ACC112 (cell line): ENCODE measurements around the gene FRY.

Source experiments
- H2AFZ ChIP-seq: fragments of 200-600 bp; sonication (generic); one replicate; pipeline ENCODE4 v1.6.0; 2017; ENCODE audit warnings: antibody characterized with exemption, low read length; ENCODE audit not compliant: unreplicated experiment
- H3K27ac ChIP-seq: fragments of 200-600 bp; sonication (generic); 2 replicates; pipeline ENCODE4 v1.5.1; 2014; ENCODE audit warnings: low read depth, mild to moderate bottlenecking, antibody characterized with exemption, low read length, moderate library complexity
- H3K27me3 ChIP-seq: fragments of 200-600 bp; sonication (generic); 2 replicates; pipeline ENCODE4 v1.6.1; 2014; ENCODE audit warnings: mild to moderate bottlenecking, antibody characterized with exemption, low read length, moderate library complexity, mixed read lengths; ENCODE audit not compliant: insufficient read depth
- H3K36me3 ChIP-seq: fragments of 200-600 bp; sonication (generic); 2 replicates; pipeline ENCODE4 v1.6.1; 2016; ENCODE audit warnings: mild to moderate bottlenecking, antibody characterized with exemption, low read length, moderate library complexity, mixed read lengths; ENCODE audit not compliant: insufficient read depth
- H3K4me1 ChIP-seq: fragments of 200-600 bp; sonication (generic); one replicate; pipeline ENCODE4 v1.6.1; 2016; ENCODE audit warnings: low read length, mixed read lengths; ENCODE audit not compliant: insufficient read depth, unreplicated experiment, control insufficient read depth
- H3K4me3 ChIP-seq: fragments of 200-600 bp; sonication (generic); 2 replicates; pipeline ENCODE4 v1.5.1; 2014; ENCODE audit warnings: mild to moderate bottlenecking, low read depth, low read length
- H3K79me2 ChIP-seq: fragments of 200-600 bp; sonication (generic); one replicate; pipeline ENCODE4 v1.6.0; 2016; ENCODE audit warnings: low read length; ENCODE audit not compliant: control insufficient read depth, unreplicated experiment, insufficient read depth

FRY gene

GRCh38 chr13:32126278-32126677, 94.7 kb downstream of the FRY start:
- Histone ChIP-seq H3K79me2 (no peaks in the 10 kb centered on the region), H3K4me1 (peaks cover 7% of the 10 kb centered on the region), H2AFZ (peak overlapping the region; percentile 2), H3K27me3 (no peaks in the 10 kb centered on the region), H3K36me3 (no peaks in the 10 kb centered on the region), H3K27ac (peak overlapping the region; percentile 54), H3K4me3 (no peak overlapping the region)

DNA sequence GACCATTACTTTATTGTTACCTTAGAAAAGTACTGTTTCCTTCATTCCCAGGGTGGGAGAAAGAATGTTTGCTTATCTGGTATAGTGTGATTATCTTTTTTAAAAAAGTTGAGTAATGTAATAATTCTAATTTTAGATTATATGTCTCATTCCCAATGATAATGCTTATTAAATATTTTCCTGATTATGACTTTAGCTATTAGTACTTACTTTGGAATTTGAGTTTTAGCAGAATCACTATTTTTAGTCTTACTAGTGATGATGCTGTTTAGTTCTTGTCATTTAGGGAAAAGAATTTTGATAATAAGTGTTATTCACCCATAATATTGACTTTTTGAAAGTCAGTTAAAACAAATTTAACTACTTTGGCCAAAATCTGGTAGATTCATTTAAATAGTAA, 95.2 kb downstream of the FRY start:
- H3K79me2 ChIP-seq: no peaks in the 10 kb centered on the region
- H3K27me3 ChIP-seq: no peaks in the 10 kb centered on the region
- no peak overlapping the region for H3K4me3 ChIP-seq
- peak overlapping the region; percentile 54 for H3K27ac ChIP-seq
- H3K36me3 ChIP-seq: no peaks in the 10 kb centered on the region
- H2AFZ ChIP-seq: no peak overlapping the region
- H3K4me1 ChIP-seq: peaks cover 7% of the 10 kb centered on the region

DNA sequence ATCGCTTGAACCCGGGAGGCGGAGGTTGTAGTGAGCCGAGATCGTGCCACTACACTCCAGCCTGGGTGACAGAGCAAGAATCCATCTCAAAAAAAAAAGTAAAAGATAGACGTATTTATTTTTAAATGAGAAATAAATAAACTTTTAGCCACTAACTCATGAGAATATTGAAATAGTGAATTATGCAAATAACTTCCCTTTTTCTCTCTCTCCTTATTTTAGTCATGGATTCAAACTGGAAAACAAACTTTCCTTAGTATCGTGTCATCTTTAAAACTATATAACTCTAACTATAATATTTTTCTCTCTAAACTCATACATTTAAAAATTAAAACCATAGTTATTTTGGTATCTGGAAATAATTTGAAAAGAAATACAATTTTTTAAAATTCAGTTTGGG, 96.1 kb downstream of the FRY start:
- Histone ChIP-seq H3K4me3 (no peak overlapping the region), H3K4me1 (peaks cover 7% of the 10 kb centered on the region), H3K79me2 (no peaks in the 10 kb centered on the region), H3K36me3 (no peaks in the 10 kb centered on the region), H3K27me3 (no peaks in the 10 kb centered on the region), H2AFZ (no peak overlapping the region), H3K27ac (no peak overlapping the region)

- Histone ChIP-seq H3K36me3 (no peaks in the 10 kb centered on the region), H3K4me1 (peaks cover 25% of the 10 kb centered on the region), H3K27me3 (no peaks in the 10 kb centered on the region), H2AFZ (peak overlapping the region; percentile 15), H3K79me2 (no peaks in the 10 kb centered on the region), H3K4me3 (no peak overlapping the region), H3K27ac (peak overlapping the region; percentile 74)
Observed at GRCh38 chr13:32134241-32135055, 102.9 kb downstream of the FRY start.

GRCh38 chr13:32135056-32135390, 103.4 kb downstream of the FRY start:
- Histone ChIP-seq H3K27ac (peak overlapping the region; percentile 74; the same call in 1 of the 2 replicates), H3K27me3 (no peaks in the 10 kb centered on the region), H3K4me3 (no peak overlapping the region), H3K79me2 (no peaks in the 10 kb centered on the region), H3K4me1 (peaks cover 25% of the 10 kb centered on the region), H2AFZ (peak overlapping the region; percentile 15), H3K36me3 (no peaks in the 10 kb centered on the region)

DNA sequence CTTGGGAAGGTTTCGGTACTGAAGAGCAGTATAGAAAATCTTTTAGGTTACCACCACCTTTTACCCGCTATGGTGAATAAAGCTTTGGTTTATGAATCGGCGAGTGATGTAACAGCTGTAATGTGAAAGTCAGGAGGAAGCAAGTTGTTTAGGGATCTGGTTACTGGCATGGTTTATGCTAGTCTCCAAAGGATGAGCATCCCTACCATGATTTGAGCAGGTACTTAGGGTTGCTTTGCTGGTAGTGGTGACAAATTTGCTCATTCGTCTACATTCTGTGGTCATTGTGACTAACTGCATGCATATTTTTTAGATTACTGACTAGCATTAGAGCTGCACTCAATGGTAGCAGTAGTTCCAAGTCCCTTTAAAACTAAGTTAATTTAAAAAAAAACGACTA, 104.1 kb downstream of the FRY start:
- Histone ChIP-seq H3K27ac (no peak overlapping the region), H2AFZ (no peak overlapping the region), H3K27me3 (no peaks in the 10 kb centered on the region)

DNA sequence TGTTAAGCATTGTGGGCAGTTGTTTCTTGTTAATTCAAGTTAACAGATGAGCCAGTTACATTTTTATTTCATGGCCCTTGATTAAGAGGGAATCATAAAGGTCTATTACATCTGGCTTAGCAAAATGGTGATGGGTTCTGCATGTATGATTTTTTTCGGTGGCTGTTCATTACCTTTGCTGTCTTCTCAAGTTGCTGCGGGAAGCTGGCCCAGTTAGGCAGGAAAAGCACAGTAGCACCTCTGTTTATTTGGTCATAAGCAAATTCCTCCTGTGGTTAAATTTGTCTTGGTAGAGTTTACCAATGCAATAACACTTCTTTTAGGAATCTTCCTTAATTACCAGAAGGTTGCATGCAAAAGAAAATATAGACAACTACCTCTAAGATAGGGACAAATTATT, 104.5 kb downstream of the FRY start:
- Histone ChIP-seq H3K27ac (no peak overlapping the region), H3K36me3 (no peaks in the 10 kb centered on the region), H3K4me1 (peaks cover 25% of the 10 kb centered on the region), H3K4me3 (no peak overlapping the region), H3K79me2 (no peaks in the 10 kb centered on the region), H3K27me3 (no peaks in the 10 kb centered on the region), H2AFZ (no peak overlapping the region)

More for the DNA sequence above, 104.1 kb downstream of the FRY start:
- Histone ChIP-seq H3K36me3 (no peaks in the 10 kb centered on the region), H3K79me2 (no peaks in the 10 kb centered on the region), H3K4me3 (no peak overlapping the region), H3K4me1 (peaks cover 25% of the 10 kb centered on the region)

DNA sequence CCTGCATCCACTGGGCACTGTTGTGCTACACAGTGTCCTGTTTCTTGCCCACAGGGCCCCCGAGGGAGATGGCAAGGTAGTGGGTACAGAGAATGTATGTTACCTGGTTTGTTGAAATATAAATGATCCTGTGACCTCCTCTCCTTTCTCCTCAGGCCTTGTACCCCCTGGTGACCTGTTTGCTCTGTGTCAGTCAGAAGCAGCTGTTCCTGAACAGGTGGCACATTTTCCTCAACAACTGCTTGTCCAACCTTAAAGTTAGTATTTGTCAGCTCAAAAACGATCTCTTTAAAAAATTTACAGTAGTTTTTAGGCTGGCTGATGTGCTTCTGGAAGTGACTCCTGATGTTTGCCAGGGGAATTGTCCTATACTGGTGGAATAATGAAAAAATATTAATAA, 105.1 kb downstream of the FRY start:
- Histone ChIP-seq H3K4me3 (no peak overlapping the region), H3K79me2 (no peaks in the 10 kb centered on the region), H3K36me3 (no peaks in the 10 kb centered on the region), H3K4me1 (peaks cover 25% of the 10 kb centered on the region), H3K27ac (no peak overlapping the region), H3K27me3 (no peaks in the 10 kb centered on the region), H2AFZ (no peak overlapping the region)

DNA sequence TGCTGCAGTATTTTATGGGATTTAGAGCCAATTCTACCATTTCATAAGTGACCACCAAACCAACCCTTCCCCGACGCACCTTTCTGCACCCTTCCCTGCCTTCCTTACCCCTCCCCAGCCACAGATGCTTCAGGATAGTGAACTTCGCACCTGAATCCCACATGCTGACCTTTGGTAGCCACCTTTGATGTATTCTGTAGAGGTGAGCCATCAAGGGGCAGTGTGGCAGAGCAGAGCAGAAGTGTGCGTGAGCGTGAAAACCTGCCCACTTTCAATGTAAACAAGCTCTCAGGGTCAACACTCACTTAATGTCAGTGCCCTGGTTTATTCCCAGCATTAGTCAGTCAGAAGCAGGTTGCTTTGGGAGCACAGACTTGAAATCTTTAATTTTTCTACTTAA, 107.7 kb downstream of the FRY start:
- Histone ChIP-seq H3K4me1 (peaks cover 29% of the 10 kb centered on the region), H3K36me3 (no peaks in the 10 kb centered on the region), H2AFZ (no peak overlapping the region), H3K4me3 (no peak overlapping the region), H3K27me3 (no peaks in the 10 kb centered on the region), H3K79me2 (no peaks in the 10 kb centered on the region), H3K27ac (no peak overlapping the region)

GRCh38 chr13:32140109-32140508, 108.5 kb downstream of the FRY start:
- no peaks in the 10 kb centered on the region for H3K27me3 ChIP-seq
- H3K4me3 ChIP-seq: no peak overlapping the region
- H3K79me2 ChIP-seq: no peaks in the 10 kb centered on the region
- H3K36me3 ChIP-seq: no peaks in the 10 kb centered on the region
- no peak overlapping the region for H2AFZ ChIP-seq
- H3K27ac ChIP-seq: no peak overlapping the region
- peaks cover 21% of the 10 kb centered on the region for H3K4me1 ChIP-seq

- H3K27me3 ChIP-seq: no peaks in the 10 kb centered on the region
- no peak overlapping the region for H2AFZ ChIP-seq
- no peak overlapping the region for H3K4me3 ChIP-seq
- no peaks in the 10 kb centered on the region for H3K36me3 ChIP-seq
- no peaks in the 10 kb centered on the region for H3K79me2 ChIP-seq
- H3K4me1 ChIP-seq: peaks cover 10% of the 10 kb centered on the region
- no peak overlapping the region for H3K27ac ChIP-seq
Observed at GRCh38 chr13:32141462-32141861, 109.9 kb downstream of the FRY start.
